Jurkat, Clone E6-1 (cell line): Measurements from ENCODE around the gene STRN4.

ENCODE experiments used
- DNase-seq: peaks from one replicate; pipeline ENCODE4 v3.0.0-alpha.2; 2011; ENCODE audit warnings: low read depth, low spot score
- H3K4me3 ChIP-seq: 2 replicates; pipeline ENCODE4 v1.5.1; 2011; ENCODE audit warnings: mild to moderate bottlenecking, low read length, control low read depth, moderate library complexity

STRN4 gene

DNA sequence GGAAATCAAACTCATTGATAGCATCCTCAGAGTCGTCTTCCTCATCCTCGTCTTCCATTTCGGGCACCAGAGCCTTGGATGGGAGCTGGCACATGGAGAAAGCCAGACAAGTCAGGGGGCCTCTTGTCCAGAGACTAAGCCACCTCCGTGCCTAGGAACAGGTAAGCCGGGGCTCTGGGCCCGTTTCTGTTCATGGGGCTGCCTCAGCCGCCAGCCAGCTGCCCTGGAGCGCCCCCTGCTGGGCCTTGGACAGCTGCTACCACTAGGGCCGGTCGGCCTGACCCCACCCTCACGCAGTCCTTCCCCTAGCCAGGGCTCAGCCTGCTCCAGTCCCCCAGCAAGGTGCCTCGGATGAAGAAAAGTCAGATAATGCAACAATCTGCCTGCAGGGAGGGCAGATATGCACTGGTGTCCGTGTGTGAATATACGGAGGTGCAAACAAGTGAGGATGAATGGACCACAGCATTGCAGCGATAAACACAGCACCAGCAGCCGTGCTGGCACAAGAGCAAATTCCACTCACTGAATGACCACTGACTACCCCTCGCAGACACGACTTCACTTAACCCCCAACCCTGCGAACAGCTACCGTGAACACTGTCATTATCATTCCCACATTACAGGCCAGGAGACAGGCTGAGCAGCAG is 17.4 kb downstream of the STRN4 start:
- no peak overlapping the region for H3K4me3 ChIP-seq
- DNase-seq = no peak

DNA sequence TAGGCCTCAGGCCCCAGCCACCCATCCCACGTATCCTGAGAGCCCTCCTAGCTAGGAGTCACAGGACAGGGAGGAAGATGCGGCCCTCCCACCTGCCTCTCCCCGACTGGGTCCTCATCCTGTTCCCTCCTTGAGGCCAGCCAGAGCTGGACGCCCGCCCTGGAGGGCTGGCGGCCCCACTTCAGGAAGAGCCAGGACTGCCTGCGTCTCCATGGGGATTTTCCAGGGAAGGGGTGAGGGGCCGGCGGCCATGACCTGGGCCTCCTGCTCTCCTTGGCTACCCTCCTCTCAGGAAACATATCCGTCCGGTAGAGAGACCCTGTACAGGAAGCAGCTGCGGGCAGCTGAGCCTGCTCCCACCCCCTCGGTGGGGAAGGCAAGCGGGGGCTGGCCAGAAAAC is 18.0 kb downstream of the STRN4 start:
- DNase-seq = no peak
- no peak overlapping the region for H3K4me3 ChIP-seq

DNA sequence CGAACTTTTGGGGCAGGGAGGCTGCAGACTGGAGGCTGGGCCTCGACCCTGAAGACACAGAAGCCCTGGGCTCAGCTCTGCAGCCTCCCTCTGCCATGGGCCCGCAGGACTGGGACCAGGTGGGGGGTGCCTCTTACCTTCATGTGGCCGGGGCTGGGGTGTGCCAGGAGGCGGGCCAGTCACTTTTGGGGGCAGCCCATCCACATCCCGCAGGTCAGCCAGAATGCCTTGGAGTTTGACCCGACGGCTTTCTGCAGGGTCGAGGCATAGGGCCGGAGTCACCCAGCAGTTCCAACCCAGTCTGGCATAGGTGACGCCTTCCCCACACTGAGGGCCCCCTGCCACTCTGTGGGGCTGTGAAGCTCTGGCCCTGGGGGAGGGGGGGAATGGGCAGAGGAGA is 18.5 kb downstream of the STRN4 start:
- DNase-seq = no peak

DNA sequence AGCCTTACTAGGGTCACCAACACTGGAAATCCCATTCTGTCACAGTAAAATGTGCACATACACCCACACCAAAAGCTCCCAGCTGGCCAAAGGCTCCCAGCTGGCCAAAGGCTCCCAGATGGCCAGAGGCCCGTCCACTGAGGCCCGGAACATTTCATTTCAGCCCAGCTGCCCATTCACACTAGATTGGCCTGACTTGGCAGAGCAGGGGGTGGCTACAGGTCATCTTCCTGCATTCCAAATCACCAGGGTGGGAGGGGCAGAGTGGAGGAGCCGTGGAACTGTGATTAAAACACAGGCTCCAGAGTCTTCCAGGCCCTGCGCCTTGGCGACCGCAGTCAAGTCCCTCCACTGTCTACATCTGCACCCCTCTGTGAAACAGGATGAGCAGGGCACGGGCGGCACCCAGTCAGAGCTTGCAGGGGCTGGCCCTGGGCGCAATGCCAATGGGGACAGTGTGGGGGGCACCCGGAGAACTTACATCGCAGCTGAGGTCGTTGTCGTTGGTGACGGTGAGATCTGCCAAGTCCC is 19.2 kb downstream of the STRN4 start:
- DNase-seq = no peak
- no peak overlapping the region for H3K4me3 ChIP-seq

More for the DNA sequence above, 18.5 kb downstream of the STRN4 start:
- no peak overlapping the region for H3K4me3 ChIP-seq

DNA sequence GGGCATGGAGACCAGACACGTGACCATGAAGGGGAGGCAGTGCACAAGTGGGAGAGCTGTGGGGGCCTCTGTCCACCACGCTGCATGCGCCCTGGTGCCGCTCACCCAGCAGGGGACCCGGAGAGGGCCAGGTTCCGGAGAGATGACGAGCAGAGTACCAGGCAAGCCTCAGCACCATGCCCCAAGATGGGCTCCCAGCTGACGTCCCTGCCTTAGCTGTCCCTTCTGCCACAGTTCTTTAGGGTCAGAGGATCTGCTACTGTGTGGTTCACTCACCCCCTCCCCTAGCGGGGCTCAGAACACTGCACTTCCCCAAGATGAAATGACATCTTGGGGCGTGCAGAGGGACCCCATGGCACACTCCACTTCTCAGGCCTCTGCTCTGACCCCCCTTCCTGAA is 19.7 kb downstream of the STRN4 start:
- no peak overlapping the region for H3K4me3 ChIP-seq
- DNase-seq = no peak

DNA sequence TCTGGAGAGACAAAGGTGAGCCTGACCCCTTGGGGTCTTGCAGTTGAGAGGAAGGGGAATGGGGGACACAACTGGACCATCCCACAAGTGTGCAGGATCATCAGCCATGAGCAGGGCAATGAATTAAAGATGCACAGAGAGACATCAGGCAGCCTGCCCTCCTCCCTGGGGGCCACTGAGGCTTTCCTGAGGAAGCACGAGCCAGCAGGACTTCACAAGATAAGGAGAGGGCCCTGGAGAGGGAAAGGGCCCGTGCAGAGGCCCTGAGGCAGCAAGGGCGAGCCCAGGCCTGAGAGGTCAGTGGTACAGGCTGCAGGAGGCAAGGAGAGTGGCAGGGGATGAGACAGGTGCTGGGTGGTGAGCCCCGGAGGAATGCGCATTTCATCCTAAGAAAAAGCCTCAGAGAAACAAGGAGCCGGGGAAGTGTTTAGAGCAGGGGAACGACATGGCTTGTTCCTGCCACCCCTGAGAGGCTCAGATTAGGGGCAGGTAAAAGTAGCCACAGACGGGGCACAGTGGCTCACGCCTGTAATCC is 20.3 kb downstream of the STRN4 start:
- no peak overlapping the region for H3K4me3 ChIP-seq

DNA sequence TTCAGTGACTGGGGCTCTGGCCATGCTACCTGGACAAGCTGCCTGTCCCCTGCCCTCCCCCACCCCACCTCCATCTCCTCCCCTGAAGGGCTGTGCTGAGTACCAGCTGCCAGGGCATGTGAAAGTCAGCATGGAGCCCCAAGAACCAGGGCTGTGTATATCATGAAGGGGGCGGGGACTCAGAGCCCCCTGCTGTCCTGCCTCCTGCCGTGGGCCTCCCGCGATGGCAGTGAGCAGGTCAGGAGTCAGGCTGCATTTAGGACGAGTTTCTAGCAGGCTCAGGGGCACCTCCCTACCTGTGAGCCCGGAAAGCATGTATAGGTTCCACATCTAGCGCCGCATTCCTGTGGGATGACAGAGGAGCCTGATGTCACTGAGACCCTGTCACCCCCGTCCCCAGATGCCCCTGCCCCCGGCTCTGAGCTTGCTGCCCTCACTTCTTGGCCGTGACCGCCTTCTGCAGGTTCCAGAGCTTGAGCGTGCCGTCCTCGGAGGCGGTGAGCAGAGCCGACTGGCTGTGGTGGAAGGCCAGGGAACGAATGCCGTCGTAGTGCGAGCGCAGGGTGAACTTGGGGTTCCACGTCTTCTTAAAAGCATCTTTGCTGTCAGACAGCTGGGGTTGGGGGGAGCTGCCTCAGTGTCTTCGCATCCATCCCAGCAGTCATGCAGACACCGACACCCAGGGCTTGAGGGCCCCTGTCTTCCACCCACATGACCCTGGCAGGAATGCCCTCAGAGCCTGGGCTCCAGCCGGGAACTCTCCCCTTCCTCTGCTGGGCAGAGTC is 21.0 kb downstream of the STRN4 start:
- no peak overlapping the region for H3K4me3 ChIP-seq
- DNase-seq = no peak

More for the DNA sequence above, 20.3 kb downstream of the STRN4 start:
- no peak for DNase-seq

DNA sequence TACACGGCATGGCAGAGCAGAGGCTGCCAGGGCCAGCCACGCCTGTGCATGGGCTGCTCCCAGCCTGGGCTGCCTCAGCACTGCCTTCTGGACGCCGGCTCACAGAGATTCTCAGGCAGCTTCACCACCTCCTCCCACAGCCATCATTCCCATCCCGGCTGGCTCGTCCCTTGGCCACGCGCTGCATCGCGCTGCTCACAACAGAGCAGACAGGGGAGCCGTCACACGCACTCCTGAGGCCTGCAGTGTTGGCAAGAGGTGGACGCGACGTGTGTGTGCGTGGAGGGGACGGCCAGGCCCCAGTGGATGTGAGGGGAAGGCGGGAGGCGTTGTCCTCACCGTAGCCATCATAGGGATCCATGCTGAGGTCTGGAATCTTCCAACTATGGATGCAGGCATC is 21.8 kb downstream of the STRN4 start:
- DNase-seq = no peak
- H3K4me3 ChIP-seq = no peak overlapping the region

DNA sequence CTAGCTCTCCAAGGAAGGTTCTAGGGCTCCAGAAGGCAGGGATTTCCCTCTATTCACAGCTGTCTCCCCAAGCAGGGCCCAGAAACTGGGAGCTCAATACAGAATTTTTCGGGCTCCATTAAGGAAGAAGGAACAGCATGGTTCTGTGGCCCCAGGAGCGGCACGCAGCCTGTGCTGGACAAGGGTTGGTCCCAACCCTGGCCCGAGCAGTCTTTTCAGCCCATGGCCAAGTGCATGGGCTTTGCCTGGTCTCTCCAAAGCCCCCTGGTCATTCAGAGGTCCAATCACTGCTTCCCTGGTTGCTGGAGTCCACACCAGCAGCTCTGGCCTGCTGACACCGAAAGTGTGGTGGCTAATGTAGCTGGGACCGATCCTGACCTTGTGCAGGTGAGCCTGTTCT is 22.8 kb downstream of the STRN4 start:
- no peak overlapping the region for H3K4me3 ChIP-seq
- no peak for DNase-seq

DNA sequence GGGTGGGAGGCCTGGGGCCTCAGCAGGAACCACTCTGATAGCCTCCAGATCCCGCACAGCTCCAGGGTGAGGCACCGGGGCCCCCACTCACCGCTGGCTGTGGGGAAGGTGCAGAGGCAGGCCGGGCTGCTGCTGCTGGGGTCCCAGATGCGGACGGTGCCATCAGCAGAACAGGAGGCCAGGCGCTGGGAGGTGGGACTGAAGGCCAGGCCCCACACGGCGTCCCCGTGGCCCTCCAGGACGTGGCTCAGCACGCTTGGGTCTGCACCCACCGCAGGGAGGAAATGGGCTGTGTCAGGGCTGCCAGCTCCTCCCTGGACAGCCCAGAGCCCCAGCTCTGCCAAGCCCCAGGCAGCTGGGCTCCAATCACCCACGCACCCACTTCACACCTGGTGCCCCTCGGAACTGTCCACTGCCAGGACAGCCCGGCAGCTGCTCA is 23.2 kb downstream of the STRN4 start:
- no peak overlapping the region for H3K4me3 ChIP-seq
- DNase-seq = no peak

DNA sequence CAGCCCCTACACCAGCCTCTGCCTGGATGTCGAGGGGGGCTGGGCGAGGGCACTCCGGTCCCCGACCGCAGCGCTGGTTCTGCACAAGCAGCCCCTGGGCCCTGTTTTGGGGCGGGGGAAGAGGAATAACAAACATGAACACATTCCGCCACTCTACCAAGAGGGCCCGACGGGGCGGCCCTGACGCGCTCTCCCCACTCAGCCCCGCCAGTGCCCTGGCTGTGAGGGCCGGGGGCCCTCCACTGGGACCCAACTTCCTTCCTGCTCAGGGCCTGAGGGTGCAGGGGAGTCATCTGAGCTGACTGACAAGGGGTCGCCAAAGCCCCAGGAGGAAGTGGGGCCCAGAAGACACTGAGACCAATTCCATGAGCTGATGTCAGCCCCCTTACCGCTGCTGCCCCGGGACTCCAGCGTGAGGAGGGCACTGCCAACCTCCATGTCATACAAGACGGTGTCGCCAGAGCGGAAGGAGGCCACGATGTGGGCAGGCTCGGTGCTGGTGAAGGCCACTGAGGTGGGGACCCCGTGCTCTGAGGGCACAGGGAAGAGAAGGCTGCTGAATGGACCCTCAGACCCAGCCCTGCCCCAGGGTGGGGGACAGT is 23.7 kb downstream of the STRN4 start:
- DNase-seq = no peak

DNA sequence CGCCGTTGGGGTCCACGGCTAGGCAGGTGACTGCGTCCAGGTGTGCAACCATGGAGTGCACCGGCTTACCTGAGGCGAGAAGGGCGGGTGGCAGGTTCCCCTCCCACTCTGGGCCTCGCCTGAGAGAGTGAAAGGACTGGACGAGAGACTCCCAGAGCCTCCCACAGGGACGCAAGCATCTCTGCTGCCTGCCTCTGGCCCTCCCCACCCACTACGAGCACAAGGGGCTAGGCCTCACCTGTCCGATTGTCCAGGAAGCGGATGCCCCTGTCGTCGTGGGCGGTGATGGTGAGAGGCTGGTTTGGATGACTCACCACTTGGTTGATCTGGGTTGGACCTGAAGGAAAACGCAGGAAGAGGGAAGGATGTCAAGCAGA is 24.3 kb downstream of the STRN4 start:
- H3K4me3 ChIP-seq = no peak overlapping the region
- no peak for DNase-seq

More for the DNA sequence above, 23.7 kb downstream of the STRN4 start:
- no peak overlapping the region for H3K4me3 ChIP-seq

DNA sequence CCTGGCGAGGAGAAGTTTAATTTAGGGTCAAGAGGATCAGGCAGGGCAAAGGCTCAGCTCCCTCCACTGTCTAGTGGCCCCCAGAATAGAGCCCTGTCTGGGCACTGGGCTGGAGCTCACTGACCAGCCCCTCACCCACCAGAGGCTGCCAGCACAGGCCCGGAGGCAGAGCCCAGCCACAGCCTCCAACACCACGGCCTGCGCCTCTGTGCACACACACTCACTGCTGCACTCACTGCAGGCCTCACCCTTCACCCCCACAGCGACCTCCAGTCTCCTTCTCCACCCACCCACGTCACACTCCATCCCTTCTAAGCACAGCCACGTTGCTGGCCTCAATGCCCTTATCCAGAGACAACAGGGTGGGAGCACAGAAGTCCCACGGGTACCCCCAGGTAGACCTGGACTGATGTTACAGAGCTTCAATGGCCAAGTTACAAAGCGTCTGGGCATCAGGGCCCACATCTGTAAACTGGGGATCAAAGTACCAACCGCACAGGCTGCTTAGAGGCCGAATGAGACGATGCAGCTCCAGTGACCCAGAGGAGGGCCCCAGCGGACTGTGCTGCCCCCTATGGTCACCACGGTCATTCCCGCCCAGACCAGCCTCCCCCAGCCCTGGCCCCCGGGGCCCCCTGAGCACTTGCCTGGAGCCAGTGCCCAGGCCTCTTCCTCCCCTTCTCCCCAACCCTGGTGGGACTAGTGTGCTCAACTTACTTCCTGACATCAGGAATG is 24.8 kb downstream of the STRN4 start:
- no peak overlapping the region for H3K4me3 ChIP-seq
- DNase-seq = no peak

DNA sequence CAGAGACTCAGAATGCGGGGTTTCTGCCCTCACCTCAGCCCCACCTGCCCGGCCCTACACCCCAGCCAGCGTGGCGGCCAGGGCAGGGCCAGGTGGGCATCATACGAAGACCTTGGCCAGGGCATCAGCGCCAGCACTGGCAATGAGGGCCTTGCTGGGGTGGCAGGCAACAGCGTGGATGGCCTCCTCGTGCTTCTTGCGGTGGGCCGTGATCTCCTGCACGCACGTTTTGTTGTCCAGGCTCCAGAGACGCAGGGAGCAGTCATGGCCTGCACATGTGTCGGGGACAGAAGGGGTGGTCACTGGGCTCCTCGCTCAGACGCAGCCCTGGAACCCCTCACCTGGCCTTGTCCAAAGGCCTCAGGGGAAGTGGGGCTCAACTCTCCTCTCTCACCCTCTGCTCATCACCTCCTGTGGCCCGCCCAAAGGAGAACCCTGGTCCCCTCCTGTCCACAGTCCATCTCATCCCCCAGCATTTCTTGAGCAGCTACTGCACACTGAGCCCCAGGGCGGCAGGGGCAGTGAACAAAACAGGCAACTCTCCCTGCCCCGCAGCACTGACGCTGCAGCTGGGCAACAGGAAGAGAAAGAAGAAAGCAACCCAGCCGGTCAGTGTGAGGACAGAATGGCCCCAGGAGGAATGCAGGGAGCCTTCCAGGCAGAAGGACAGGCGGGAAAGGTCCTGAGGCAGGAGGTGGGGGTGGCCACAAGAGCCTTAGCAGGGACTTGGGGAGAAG is 25.6 kb downstream of the STRN4 start:
- no peak overlapping the region for H3K4me3 ChIP-seq
- DNase-seq = no peak

DNA sequence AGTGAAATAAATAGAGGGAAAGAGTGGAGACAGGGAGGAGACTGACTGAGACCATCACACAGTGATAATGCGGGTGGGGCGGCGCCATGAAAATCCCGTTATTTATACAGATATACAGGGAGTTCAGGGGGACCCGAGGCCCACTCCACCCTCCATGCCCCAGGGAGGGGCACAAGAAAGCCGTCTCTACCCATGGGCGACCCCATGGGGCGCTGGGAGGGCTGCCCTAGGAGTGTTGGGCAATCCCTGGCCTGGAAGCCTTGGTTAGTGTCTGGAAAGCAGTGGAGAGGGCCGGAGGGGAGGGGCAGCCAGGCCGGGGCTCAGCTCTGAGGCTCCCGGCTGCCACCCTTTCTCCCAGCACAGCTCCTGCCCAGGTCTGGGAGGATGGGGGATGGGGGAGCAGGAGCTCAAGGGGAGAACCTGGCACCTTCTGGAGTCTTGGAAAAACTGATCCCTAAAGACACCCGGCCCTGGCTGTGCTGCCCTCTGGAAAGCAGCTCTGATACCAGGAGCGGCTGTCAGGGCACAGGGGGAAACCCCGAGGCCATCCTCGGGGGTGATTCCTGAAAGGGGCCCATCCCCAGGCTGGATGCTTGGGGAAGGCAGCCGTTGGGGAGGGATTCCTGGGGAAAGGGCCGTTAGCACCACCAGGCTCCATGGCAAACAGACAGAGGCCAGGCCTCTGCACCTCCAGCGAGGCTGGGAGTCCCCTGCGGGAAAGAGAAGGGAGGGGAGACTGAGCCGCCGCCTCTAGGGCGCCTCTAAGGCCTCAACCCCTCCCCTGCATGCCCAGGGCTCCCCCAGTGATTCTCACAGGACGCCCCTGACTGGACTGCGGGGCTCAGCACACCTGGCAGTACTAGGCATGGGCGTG is 26.4 kb downstream of the STRN4 start:
- H3K4me3 ChIP-seq = no peak overlapping the region
- DNase-seq = no peak

DNA sequence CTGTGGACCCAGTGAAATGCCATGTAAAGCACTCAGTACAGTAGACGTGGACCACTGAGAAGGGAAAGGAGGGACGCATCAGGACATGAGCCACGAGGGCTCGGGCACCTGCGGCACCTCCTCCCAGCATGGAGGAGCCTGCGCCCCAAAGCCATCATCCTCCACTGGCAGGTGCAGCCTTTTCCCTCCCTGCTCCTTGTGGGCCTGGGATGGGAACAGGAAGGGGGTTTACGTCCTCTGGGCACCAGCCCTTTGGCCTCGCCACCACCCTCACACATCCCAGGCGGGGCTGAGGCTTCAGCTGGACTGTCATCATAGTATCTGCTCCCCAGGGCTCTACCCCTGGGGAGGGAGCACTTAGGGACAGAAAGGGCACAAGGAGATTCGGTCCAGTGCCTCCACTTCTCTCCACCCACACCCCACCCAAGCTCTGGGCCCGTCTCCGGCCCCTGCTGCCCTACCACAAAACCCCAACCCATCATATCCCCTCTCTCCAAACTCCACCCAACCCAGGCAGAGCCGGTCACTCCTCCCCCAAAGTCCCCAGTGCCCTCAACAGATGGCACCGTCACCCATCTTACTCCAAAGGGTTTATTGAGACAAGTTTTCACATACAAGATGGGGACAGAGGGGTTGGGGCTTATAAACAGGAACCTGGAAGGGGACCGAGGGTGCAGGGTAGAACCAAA is 27.2 kb downstream of the STRN4 start:
- no peak overlapping the region for H3K4me3 ChIP-seq

More for the DNA sequence above, 27.2 kb downstream of the STRN4 start:
- DNase-seq = no peak
